GM21423 (cell line): ENCODE data around the gene RRM1.

Experiments
- ATAC-seq: cut with Tn5 transposase; IDR thresholded peaks from one replicate; pipeline ENCODE4 v1.9.1; 2021; ENCODE audit warnings: mild to moderate bottlenecking, moderate library complexity; ENCODE audit not compliant: unreplicated experiment

RRM1 gene

GRCh38 chr11:4185561-4185960, 91.0 kb downstream of the RRM1 start:
- ATAC-seq = no peak

DNA sequence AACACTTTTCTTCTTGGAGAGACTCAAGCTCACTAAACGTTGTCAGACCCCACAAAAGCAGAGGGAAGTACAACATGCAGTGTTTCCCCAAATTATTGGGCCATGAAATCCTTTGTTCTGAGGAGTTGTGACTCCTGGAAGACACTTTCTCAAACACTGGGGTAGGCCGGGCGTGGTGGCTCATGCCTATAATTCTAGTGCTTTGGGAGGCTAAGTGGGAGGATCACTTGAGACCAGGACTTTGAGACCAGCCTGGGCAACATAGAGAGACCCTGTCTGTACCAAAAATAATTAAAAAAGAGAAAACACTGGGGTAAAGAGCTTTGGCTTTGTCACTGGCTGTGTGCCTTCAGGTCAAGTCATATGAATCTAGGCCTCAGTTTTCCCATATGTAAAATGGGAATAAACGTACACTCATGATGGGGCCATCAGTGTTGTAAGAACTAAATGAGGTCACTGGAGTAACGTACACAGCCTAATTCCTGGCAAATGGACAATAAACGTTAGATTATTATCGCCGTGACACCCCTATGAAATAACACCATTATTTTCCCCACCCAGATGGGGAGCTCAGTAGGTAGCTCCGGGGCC, 92.0 kb downstream of the RRM1 start:
- no peak for ATAC-seq

- ATAC-seq = peak; percentile 93
Measured at GRCh38 chr11:4187055-4187988, 92.7 kb downstream of the RRM1 start.
